ENCODE data around the gene CHST9. TPM values are rescaled to one million over a fixed set of nuclear protein-coding genes. Genes with fewer than 3 reads are reported as not detected.
A peak's percentile ranks its signal among the peaks of the same experiment; 100 is the strongest.

Gene CHST9
- total and polyA plus RNA-seq, 2 of the 4 experiments (the other 2 are of a cell fraction) = not detected

GRCh38 chr18:26863122-26863879 lies 321.8 kb downstream of the CHST9 start:
- no peak overlapping the region for H4K91ac ChIP-seq (ENCODE audit: insufficient read depth, low read depth, low read length)
- H2BK15ac ChIP-seq (ENCODE audit: low read depth, low read length) = no peak overlapping the region
- intact Hi-C loops (cut with micrococcal nuclease) = no loop called here
- in situ Hi-C loops (cut with MboI; ENCODE audit: low sequenced_read_pairs) = no loop called here
- H2BK20ac ChIP-seq (ENCODE audit: low read depth, low read length) = no peak overlapping the region
- H3K27ac ChIP-seq (ENCODE audit: insufficient read depth, low read length) = no peak overlapping the region
- DNase-seq = no peak
- no peak for TF ChIP-seq FOS (IDR thresholded peaks at IDR 0.05; ENCODE audit: low read depth, low read length)
- no peak for TF ChIP-seq RCOR1 (IDR thresholded peaks at IDR 0.05; ENCODE audit: insufficient replicate concordance, low read length)
- no peak for TF ChIP-seq RAD21 (IDR thresholded peaks at IDR 0.05; ENCODE audit: low read length)
- no peak for TF ChIP-seq MXI1 (IDR thresholded peaks at IDR 0.05; ENCODE audit: borderline replicate concordance, low read depth, low read length)
- no peak for TF ChIP-seq POLR2A (IDR thresholded peaks at IDR 0.05; ENCODE audit: low read depth, low read length)
- TF ChIP-seq USF2 (IDR thresholded peaks at IDR 0.05; ENCODE audit: low read depth, low read length) = no peak
- TF ChIP-seq RFX5 (IDR thresholded peaks at IDR 0.05; ENCODE audit: low read depth, low read length) = no peak
- TF ChIP-seq, protein P1, sequence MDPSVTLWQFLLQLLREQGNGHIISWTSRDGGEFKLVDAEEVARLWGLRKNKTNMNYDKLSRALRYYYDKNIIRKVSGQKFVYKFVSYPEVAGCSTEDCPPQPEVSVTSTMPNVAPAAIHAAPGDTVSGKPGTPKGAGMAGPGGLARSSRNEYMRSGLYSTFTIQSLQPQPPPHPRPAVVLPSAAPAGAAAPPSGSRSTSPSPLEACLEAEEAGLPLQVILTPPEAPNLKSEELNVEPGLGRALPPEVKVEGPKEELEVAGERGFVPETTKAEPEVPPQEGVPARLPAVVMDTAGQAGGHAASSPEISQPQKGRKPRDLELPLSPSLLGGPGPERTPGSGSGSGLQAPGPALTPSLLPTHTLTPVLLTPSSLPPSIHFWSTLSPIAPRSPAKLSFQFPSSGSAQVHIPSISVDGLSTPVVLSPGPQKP (IDR thresholded peaks at IDR 0.05; ENCODE audit: borderline replicate concordance, low read depth, low read length) = no peak
- no peak for TF ChIP-seq MAFK (IDR thresholded peaks at IDR 0.05; ENCODE audit: low read depth, low read length)
- TF ChIP-seq CEBPB (IDR thresholded peaks at IDR 0.05; ENCODE audit: low read depth, low read length) = no peak
- no peak for TF ChIP-seq CHD1 (IDR thresholded peaks at IDR 0.05; ENCODE audit: low read depth, low read length)
- H3K23ac ChIP-seq (ENCODE audit: low read depth, low read length) = no peak overlapping the region
- H3K4me2 ChIP-seq (ENCODE audit: low read depth, low read length) = no peak overlapping the region
- CTCF ChIA-PET = no interaction called here
- no peaks in the 10 kb centered on the region for H3K79me1 ChIP-seq (ENCODE audit: low read depth in 1 of 2, low read length in 2 of 2)
- no peak overlapping the region for H3K4me3 ChIP-seq (ENCODE audit: insufficient read depth, low read depth, low read length)
- H3K4me1 ChIP-seq (ENCODE audit: control insufficient read depth, insufficient read depth, low read length) = no peaks in the 10 kb centered on the region
- H3K9me3 ChIP-seq (ENCODE audit: control insufficient read depth, insufficient read depth, low read length) = no peaks in the 10 kb centered on the region
- H3K27me3 ChIP-seq (ENCODE audit: control insufficient read depth, insufficient read depth, low read length) = no peaks in the 10 kb centered on the region
- H3K18ac ChIP-seq (ENCODE audit: low read depth, low read length) = no peak overlapping the region
- no TSS peak for BruUV-seq (replicated peaks)
- ATAC-seq (ENCODE audit: low read depth) = no peak
- no peak overlapping the region for H3K4ac ChIP-seq (ENCODE audit: low read depth, low read length)
- H2AFZ ChIP-seq (replicated peaks; ENCODE audit: low read length, poor library complexity) = peak overlapping the region; percentile 21
- H3K14ac ChIP-seq (replicated peaks; ENCODE audit: low read depth, low read length) = no peak overlapping the region
- no peaks in the 10 kb centered on the region for H4K20me1 ChIP-seq (ENCODE audit: insufficient read depth, low read length)
- no peak overlapping the region for H2BK5ac ChIP-seq (ENCODE audit: low read depth, low read length, poor library complexity, severe bottlenecking)
- H3K9ac ChIP-seq (ENCODE audit: low read depth, low read length) = no peak overlapping the region
- POLR2A ChIA-PET (ENCODE audit: unreplicated experiment) = no interaction called here
- no peak overlapping the region for H4K5ac ChIP-seq (ENCODE audit: low read depth, low read length)
- no peak overlapping the region for H3K56ac ChIP-seq (ENCODE audit: extremely low read depth, insufficient read depth, low read length)
- WGBS, 2 experiments (ENCODE audit: extremely low coverage in 2 of 2, insufficient read length in 1 of 2) = 20% methylated on average over 1 of the region's 40 CpGs; no CpG with 5 or more reads in 1 of the 2 experiments
- no peak overlapping the region for H2BK120ac ChIP-seq (ENCODE audit: low read depth, low read length)
- dilution Hi-C loops (cut with HindIII; ENCODE audit: low sequenced_read_pairs, unreplicated experiment) = no loop called here
- H3K9me1 ChIP-seq (ENCODE audit: insufficient read depth, low read length) = no peaks in the 10 kb centered on the region
- H2AK9ac ChIP-seq (replicated peaks; ENCODE audit: low read depth, low read length, poor library complexity) = peak overlapping the region; percentile 55
- no peak overlapping the region for H2AK5ac ChIP-seq (ENCODE audit: low read depth, low read length)
- no peak overlapping the region for H4K8ac ChIP-seq (ENCODE audit: low read depth in 2 of 2, low read length in 2 of 2)
- no peaks in the 10 kb centered on the region for H3K36me3 ChIP-seq (ENCODE audit: control insufficient read depth, insufficient read depth, low read length)

Measured in IMR-90 (cell line).